Suprapubic skin (tissue), 4 donors: Measurements from ENCODE around the gene SHC4. TPM values are rescaled to one million over a fixed set of nuclear protein-coding genes. Genes with fewer than 3 reads are reported as not detected.
"Not testable (repeated sequence)": the region's sequence is repeated elsewhere in the genome, so short reads cannot be mapped to it uniquely, and the experiment has no call there.

Source experiments
- DNase-seq, 2 donors: peaks; one replicate each; pipeline ENCODE4 v3.0.0-alpha.2; 2019; ENCODE audit warnings: low spot score in 2 of 2
- H3K27ac ChIP-seq: fragments of 200-600 bp; sonication (generic); one replicate; pipeline ENCODE4 v1.5.1; 2019
- H3K27me3 ChIP-seq: fragments of 200-600 bp; sonication (generic); one replicate; pipeline ENCODE4 v1.5.1; 2019
- H3K36me3 ChIP-seq: fragments of 200-600 bp; sonication (generic); one replicate; pipeline ENCODE4 v1.5.1; 2019
- H3K4me1 ChIP-seq: fragments of 200-600 bp; sonication (generic); one replicate; pipeline ENCODE4 v1.5.1; 2019
- H3K4me3 ChIP-seq: fragments of 200-600 bp; sonication (generic); one replicate; pipeline ENCODE4 v1.5.1; 2019; ENCODE audit warnings: mild to moderate bottlenecking
- H3K9me3 ChIP-seq: fragments of 200-600 bp; sonication (generic); one replicate; pipeline ENCODE4 v1.5.1; 2019
- CTCF ChIP-seq, 2 donors: fragments of 200-600 bp in 1 of 2; fragments of 450-650 bp in 1 of 2; sonication (generic) in 1 of 2; IDR thresholded peaks; one replicate each; pipeline ENCODE4 v1.5.1; 2016 to 2019; ENCODE audit warnings: antibody characterized with exemption in 2 of 2, mild to moderate bottlenecking in 1 of 2, moderate library complexity in 1 of 2
- EP300 ChIP-seq: sonication (generic); formaldehyde crosslinking; IDR thresholded peaks from one replicate; pipeline ENCODE4 v1.6.1; 2017; ENCODE audit warnings: antibody characterized with exemption
- POLR2A ChIP-seq, 2 donors: fragments of 450-650 bp; IDR thresholded peaks; one replicate each; pipeline ENCODE4 v1.6.1; 2017; ENCODE audit warnings: antibody characterized with exemption in 2 of 2, mild to moderate bottlenecking in 2 of 2, moderate library complexity in 2 of 2
- POLR2AphosphoS5 ChIP-seq, 3 donors: sonication (generic); formaldehyde crosslinking; IDR thresholded peaks; one replicate each; pipeline ENCODE4 v1.6.1; 2017; ENCODE audit warnings: antibody characterized with exemption in 3 of 3
- WGBS: methylation state at CpG from one replicate; pipeline ENCODE4 v1.1.5; 2018; 5-methylcytosine and 5-hydroxymethylcytosine counted together
- total RNA-seq, 4 donors: library from RNA; depleted of rRNA; stranded (reverse); fragments of >200 nt; gene quantifications; one replicate each; pipeline ENCODE4 v1.1.0, GENCODE V29; 2016

SHC4 gene
- total RNA-seq, 4 donors from 2014 or later, result 1.4 to 2.5 (median 1.6) TPM

GRCh38 chr15:48913141-48913540 is 50.6 kb downstream of the SHC4 start:
- H3K27me3 ChIP-seq, result no peaks in the 10 kb centered on the region
- 95% methylated on average over 4 of the region's 4 CpGs for WGBS
- no peak for TF ChIP-seq POLR2AphosphoS5 (IDR thresholded peaks at IDR 0.05)
- TF ChIP-seq EP300, result no peak
- no peak for TF ChIP-seq CTCF (IDR thresholded peaks at IDR 0.05)
- TF ChIP-seq POLR2A (IDR thresholded peaks at IDR 0.05), result no peak
- no peak for DNase-seq
- H3K27ac ChIP-seq, result no peak overlapping the region
- H3K4me1 ChIP-seq, result no peaks in the 10 kb centered on the region
- no peaks in the 10 kb centered on the region for H3K36me3 ChIP-seq
- H3K9me3 ChIP-seq, result no peaks in the 10 kb centered on the region
- no peak overlapping the region for H3K4me3 ChIP-seq

- 80% methylated on average over 2 of the region's 2 CpGs for WGBS
- not testable (repeated sequence) for DNase-seq, H3K9me3 ChIP-seq, H3K4me1 ChIP-seq, H3K4me3 ChIP-seq, H3K27me3 ChIP-seq, H3K36me3 ChIP-seq, H3K27ac ChIP-seq
Measured at GRCh38 chr15:48910554-48910953, 53.2 kb downstream of the SHC4 start.

- H3K27ac ChIP-seq, H3K4me1 ChIP-seq, H3K4me3 ChIP-seq, H3K9me3 ChIP-seq, DNase-seq, H3K36me3 ChIP-seq, H3K27me3 ChIP-seq: not testable (repeated sequence)
- 69% methylated on average over 2 of the region's 2 CpGs for WGBS
Measured at GRCh38 chr15:48909313-48909712, 54.4 kb downstream of the SHC4 start.

- Histone ChIP-seq H3K27me3 (no peaks in the 10 kb centered on the region), H3K4me3 (no peak overlapping the region), H3K9me3 (no peaks in the 10 kb centered on the region), H3K36me3 (no peaks in the 10 kb centered on the region), H3K4me1 (no peaks in the 10 kb centered on the region), H3K27ac (no peak overlapping the region)
- no peak for TF ChIP-seq CTCF (IDR thresholded peaks at IDR 0.05)
- no peak for TF ChIP-seq EP300
- no peak for TF ChIP-seq POLR2AphosphoS5 (IDR thresholded peaks at IDR 0.05)
- TF ChIP-seq POLR2A (IDR thresholded peaks at IDR 0.05), result no peak
- no peak for DNase-seq
- WGBS, result 71% methylated on average over 1 of the region's 1 CpG
Measured at GRCh38 chr15:48905847-48906246, 57.9 kb downstream of the SHC4 start.

- H3K27me3 ChIP-seq, result no peaks in the 10 kb centered on the region
- TF ChIP-seq POLR2A (IDR thresholded peaks at IDR 0.05) (no peak), POLR2AphosphoS5 (IDR thresholded peaks at IDR 0.05) (no peak), CTCF (IDR thresholded peaks at IDR 0.05) (no peak)
Measured at GRCh38 chr15:48905216-48905615, 58.5 kb downstream of the SHC4 start.

GRCh38 chr15:48904758-48905157 is 59.0 kb downstream of the SHC4 start:
- Histone ChIP-seq H3K4me1 (no peaks in the 10 kb centered on the region), H3K36me3 (no peaks in the 10 kb centered on the region), H3K27me3 (no peaks in the 10 kb centered on the region), H3K27ac (no peak overlapping the region), H3K9me3 (no peaks in the 10 kb centered on the region), H3K4me3 (no peak overlapping the region)
- TF ChIP-seq EP300 (no peak), POLR2AphosphoS5 (IDR thresholded peaks at IDR 0.05) (no peak), POLR2A (IDR thresholded peaks at IDR 0.05) (no peak), CTCF (IDR thresholded peaks at IDR 0.05) (no peak)
- WGBS, result 93% methylated on average over 4 of the region's 4 CpGs
- DNase-seq, result no peak

More at GRCh38 chr15:48905216-48905615, 58.5 kb downstream of the SHC4 start:
- Histone ChIP-seq H3K36me3 (no peaks in the 10 kb centered on the region), H3K4me3 (no peak overlapping the region), H3K27ac (no peak overlapping the region), H3K4me1 (no peaks in the 10 kb centered on the region), H3K9me3 (no peaks in the 10 kb centered on the region)
- DNase-seq, result no peak
